OCI-LY1 (cell line): Measurements from ENCODE around the gene TMEM229B.

ENCODE experiments used
- H2AFZ ChIP-seq: fragments of 200-600 bp; sonication (generic), shearing (Covaris generic); 2 replicates; pipeline ENCODE4 v1.6.0; 2014; ENCODE audit warnings: antibody characterized with exemption, mild to moderate bottlenecking, low read length
- H3F3A ChIP-seq: fragments of 200-600 bp; sonication (generic), shearing (Covaris generic); 2 replicates; pipeline ENCODE4 v1.6.0; 2014; ENCODE audit warnings: mild to moderate bottlenecking, antibody characterized with exemption, low read length, moderate library complexity; ENCODE audit not compliant: insufficient read depth
- H3K27ac ChIP-seq: fragments of 200-600 bp; sonication (generic); 2 replicates; pipeline ENCODE4 v1.5.1; 2014; ENCODE audit warnings: low read length, mixed run types, mild to moderate bottlenecking, low read depth; ENCODE audit not compliant: poor library complexity, severe bottlenecking
- H3K27me3 ChIP-seq: fragments of 200-600 bp; sonication (generic); 2 replicates; pipeline ENCODE4 v1.6.0; 2014; ENCODE audit warnings: antibody characterized with exemption, mild to moderate bottlenecking, low read length, moderate library complexity; ENCODE audit not compliant: insufficient read depth
- H3K36me3 ChIP-seq: fragments of 200-600 bp; sonication (generic); 2 replicates; pipeline ENCODE4 v1.6.1; 2014; ENCODE audit warnings: mild to moderate bottlenecking, antibody characterized with exemption, low read length, moderate library complexity, mixed read lengths; ENCODE audit not compliant: insufficient read depth
- H3K4me1 ChIP-seq: fragments of 200-600 bp; sonication (generic); 2 replicates; pipeline ENCODE4 v1.5.1; 2014; ENCODE audit warnings: mild to moderate bottlenecking, low read length, moderate library complexity; ENCODE audit not compliant: insufficient read depth, severe bottlenecking
- H3K4me2 ChIP-seq: fragments of 200-600 bp; sonication (generic), shearing (Covaris generic); 2 replicates; pipeline ENCODE4 v1.6.1; 2014; ENCODE audit warnings: low read length
- H3K4me3 ChIP-seq: fragments of 200-600 bp; sonication (generic); 2 replicates; pipeline ENCODE4 v1.5.1; 2014; ENCODE audit warnings: low read length, low read depth, mild to moderate bottlenecking, mixed read lengths; ENCODE audit not compliant: poor library complexity, severe bottlenecking
- H3K79me2 ChIP-seq: fragments of 200-600 bp; shearing (Covaris generic); 2 replicates; pipeline ENCODE4 v1.6.1; 2016; ENCODE audit warnings: mixed run types, low read length, mixed read lengths; ENCODE audit not compliant: insufficient read depth
- H3K9ac ChIP-seq: fragments of 200-600 bp; sonication (generic), shearing (Covaris generic); 2 replicates; pipeline ENCODE4 v1.6.1; 2014; ENCODE audit warnings: mild to moderate bottlenecking, low read length, mixed read lengths
- H3K9me2 ChIP-seq: fragments of 200-600 bp; sonication (generic), shearing (Covaris generic); 2 replicates; pipeline ENCODE4 v1.6.1; 2014; ENCODE audit warnings: low read depth, mild to moderate bottlenecking, low read length, mixed read lengths
- H3K9me3 ChIP-seq: fragments of 200-600 bp; shearing (Covaris generic); 2 replicates; pipeline ENCODE4 v1.6.1; 2014; ENCODE audit warnings: low read length, mixed read lengths
- H4K20me1 ChIP-seq: fragments of 200-600 bp; sonication (generic), shearing (Covaris generic); 2 replicates; pipeline ENCODE4 v1.6.0; 2016; ENCODE audit warnings: mild to moderate bottlenecking, low read length; ENCODE audit not compliant: insufficient read depth
- EZH2 ChIP-seq: fragments of 200-600 bp; sonication (generic), shearing (Covaris generic); IDR thresholded peaks from 2 replicates; pipeline ENCODE4 v1.8.0; 2017; ENCODE audit warnings: borderline replicate concordance, mixed run types, mild to moderate bottlenecking, antibody characterized with exemption, low read length, moderate library complexity, mixed read lengths
- TF ChIP-seq, protein P1 (sequence below): fragments of 200-600 bp; sonication (generic), shearing (Covaris generic); IDR thresholded peaks from 2 replicates; pipeline ENCODE4 v1.5.1; 2017; ENCODE audit warnings: mild to moderate bottlenecking, antibody characterized with exemption, low read length, moderate library complexity, mixed read lengths

Gene TMEM229B

DNA sequence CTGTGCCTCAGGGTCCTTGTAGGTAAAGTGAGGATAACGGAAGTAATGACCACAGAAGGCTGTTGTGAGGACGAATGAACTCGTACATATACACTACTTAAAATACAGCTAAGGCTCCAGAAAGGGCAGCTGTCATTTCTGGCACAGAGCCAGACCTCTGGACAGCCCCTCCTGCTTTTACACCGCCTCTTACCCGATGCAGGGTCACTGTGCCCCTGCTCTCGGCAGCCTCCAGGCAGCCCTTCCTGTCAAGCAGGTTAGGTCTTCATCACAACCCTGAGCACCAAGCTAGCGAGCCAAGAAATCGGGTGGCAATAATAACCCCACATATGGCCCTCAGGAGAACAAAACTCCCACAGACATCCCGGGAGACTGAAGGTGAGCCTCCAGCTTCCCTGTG is 8.5 kb downstream of the TMEM229B start:
- Histone ChIP-seq H3K79me2 (no peaks in the 10 kb centered on the region), H2AFZ (no peak overlapping the region), H3K27me3 (no peaks in the 10 kb centered on the region), H3K4me3 (no peak overlapping the region), H3K4me1 (peaks cover 13% of the 10 kb centered on the region), H3K9ac (no peak overlapping the region), H3K9me2 (no peaks in the 10 kb centered on the region), H3K27ac (no peak overlapping the region), H3K36me3 (no peaks in the 10 kb centered on the region), H4K20me1 (no peaks in the 10 kb centered on the region), H3K4me2 (peak overlapping the region; percentile 3; the same call in 1 of the 2 replicates), H3F3A (no peaks in the 10 kb centered on the region), H3K9me3 (no peaks in the 10 kb centered on the region)
- TF ChIP-seq, protein P1, sequence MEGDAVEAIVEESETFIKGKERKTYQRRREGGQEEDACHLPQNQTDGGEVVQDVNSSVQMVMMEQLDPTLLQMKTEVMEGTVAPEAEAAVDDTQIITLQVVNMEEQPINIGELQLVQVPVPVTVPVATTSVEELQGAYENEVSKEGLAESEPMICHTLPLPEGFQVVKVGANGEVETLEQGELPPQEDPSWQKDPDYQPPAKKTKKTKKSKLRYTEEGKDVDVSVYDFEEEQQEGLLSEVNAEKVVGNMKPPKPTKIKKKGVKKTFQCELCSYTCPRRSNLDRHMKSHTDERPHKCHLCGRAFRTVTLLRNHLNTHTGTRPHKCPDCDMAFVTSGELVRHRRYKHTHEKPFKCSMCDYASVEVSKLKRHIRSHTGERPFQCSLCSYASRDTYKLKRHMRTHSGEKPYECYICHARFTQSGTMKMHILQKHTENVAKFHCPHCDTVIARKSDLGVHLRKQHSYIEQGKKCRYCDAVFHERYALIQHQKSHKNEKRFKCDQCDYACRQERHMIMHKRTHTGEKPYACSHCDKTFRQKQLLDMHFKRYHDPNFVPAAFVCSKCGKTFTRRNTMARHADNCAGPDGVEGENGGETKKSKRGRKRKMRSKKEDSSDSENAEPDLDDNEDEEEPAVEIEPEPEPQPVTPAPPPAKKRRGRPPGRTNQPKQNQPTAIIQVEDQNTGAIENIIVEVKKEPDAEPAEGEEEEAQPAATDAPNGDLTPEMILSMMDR: no peak
- TF ChIP-seq EZH2: no peak

DNA sequence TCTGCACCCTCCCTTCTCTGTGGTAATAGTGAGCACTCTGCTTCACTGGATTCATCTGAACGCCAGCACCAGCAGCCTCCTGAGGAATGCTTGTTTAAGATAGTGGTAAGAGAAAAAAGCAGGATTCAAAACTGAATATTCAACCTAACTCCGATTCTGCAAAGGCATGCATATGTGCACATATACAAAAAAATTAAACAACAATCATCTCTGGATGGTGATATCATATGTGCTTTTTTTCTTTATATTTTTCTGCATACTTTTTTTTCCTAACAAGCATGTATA is 9.8 kb downstream of the TMEM229B start:
- H3K36me3 ChIP-seq: no peaks in the 10 kb centered on the region
- H2AFZ ChIP-seq: no peak overlapping the region
- H3F3A ChIP-seq: no peaks in the 10 kb centered on the region
- H4K20me1 ChIP-seq: no peaks in the 10 kb centered on the region
- H3K9me2 ChIP-seq: no peaks in the 10 kb centered on the region
- H3K4me3 ChIP-seq: no peak overlapping the region
- no peaks in the 10 kb centered on the region for H3K9me3 ChIP-seq
- H3K4me1 ChIP-seq: peaks cover 13% of the 10 kb centered on the region
- H3K4me2 ChIP-seq: no peak overlapping the region
- TF ChIP-seq, protein P1: no peak
- TF ChIP-seq EZH2: no peak
- H3K9ac ChIP-seq: no peak overlapping the region
- no peak overlapping the region for H3K27ac ChIP-seq
- H3K79me2 ChIP-seq: no peaks in the 10 kb centered on the region
- no peaks in the 10 kb centered on the region for H3K27me3 ChIP-seq

DNA sequence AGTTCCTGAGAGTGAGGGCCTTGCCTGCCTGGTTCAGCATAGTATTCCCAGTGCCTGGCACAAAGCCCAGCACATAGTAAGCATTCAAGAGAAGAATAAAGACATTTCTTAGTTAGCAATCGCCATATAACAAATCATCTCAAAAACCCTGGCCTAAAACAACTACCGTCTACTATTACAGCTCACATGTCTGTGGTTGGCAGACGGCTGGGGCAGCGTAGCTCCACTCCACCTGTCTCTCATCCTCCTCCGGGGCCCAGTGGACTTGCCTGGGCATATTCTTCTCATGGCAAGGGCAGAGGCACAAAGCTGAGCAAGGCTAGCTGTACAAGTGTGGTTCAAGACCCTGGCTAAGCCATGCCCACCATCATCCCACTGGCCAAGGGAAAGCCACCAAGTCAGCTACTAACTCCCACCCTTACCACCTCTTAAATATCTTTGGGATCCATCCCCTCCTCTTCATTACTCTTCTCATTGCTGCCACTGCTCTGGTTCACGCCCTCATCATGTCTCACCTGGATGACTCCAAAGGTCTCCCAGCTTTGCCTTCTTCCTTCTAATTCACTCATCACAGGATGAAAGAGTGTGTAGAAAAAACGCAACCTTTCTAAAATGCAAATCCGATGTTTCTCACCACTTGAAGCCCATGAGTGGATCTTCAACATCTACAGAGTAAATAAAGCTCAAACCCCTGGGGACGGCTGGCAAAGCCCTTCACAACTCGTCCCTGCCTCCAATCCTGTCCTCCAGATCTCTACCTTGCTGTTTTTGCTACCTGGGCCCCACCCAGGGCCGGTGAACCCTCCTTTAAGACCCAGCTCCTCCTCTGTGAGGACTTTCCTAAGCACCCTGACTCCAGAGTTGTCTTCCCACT is 10.4 kb downstream of the TMEM229B start:
- Histone ChIP-seq H3F3A (no peaks in the 10 kb centered on the region), H3K9ac (no peak overlapping the region), H3K4me3 (no peak overlapping the region), H3K9me2 (no peaks in the 10 kb centered on the region), H3K4me1 (peaks cover 13% of the 10 kb centered on the region), H3K36me3 (no peaks in the 10 kb centered on the region), H3K79me2 (no peaks in the 10 kb centered on the region), H3K4me2 (no peak overlapping the region), H2AFZ (no peak overlapping the region), H3K27me3 (no peaks in the 10 kb centered on the region), H4K20me1 (no peaks in the 10 kb centered on the region), H3K27ac (no peak overlapping the region), H3K9me3 (no peaks in the 10 kb centered on the region)
- no peak for TF ChIP-seq EZH2
- TF ChIP-seq, protein P1: no peak
